Neural progenitor cell (in vitro differentiated cells): ENCODE results near the gene SLFN13. TPM values are rescaled to one million over a fixed set of nuclear protein-coding genes. Genes with fewer than 3 reads are reported as not detected.

Source experiments
- DNase-seq: peaks from one replicate; pipeline ENCODE4 v3.0.0-alpha.2; 2016; ENCODE audit warnings: low spot score
- H2AFZ ChIP-seq: fragments of 200-600 bp; sonication (generic); replicated peaks from 2 replicates; pipeline ENCODE4 v1.6.1; 2016; ENCODE audit warnings: antibody characterized with exemption
- H3F3A ChIP-seq: fragments of 200-600 bp; sonication (generic); 2 replicates; pipeline ENCODE4 v1.6.1; 2016; ENCODE audit warnings: antibody characterized with exemption, low read depth
- H3K27ac ChIP-seq: fragments of 200-600 bp; sonication (generic); 2 replicates; pipeline ENCODE4 v1.5.1; 2016; ENCODE audit warnings: mild to moderate bottlenecking
- H3K27me3 ChIP-seq: fragments of 200-600 bp; sonication (generic); 2 replicates; pipeline ENCODE4 v1.6.1; 2016; ENCODE audit warnings: mild to moderate bottlenecking, moderate library complexity
- H3K36me3 ChIP-seq: fragments of 200-600 bp; sonication (generic); 2 replicates; pipeline ENCODE4 v1.5.1; 2016
- H3K4me1 ChIP-seq: fragments of 200-600 bp; sonication (generic); 2 replicates; pipeline ENCODE4 v1.6.1; 2016; ENCODE audit warnings: mixed run types
- H3K4me2 ChIP-seq: fragments of 200-600 bp; sonication (generic); 2 replicates; pipeline ENCODE4 v1.6.1; 2016
- H3K4me3 ChIP-seq: fragments of 200-600 bp; sonication (generic); 2 replicates; pipeline ENCODE4 v1.5.1; 2016
- H3K79me2 ChIP-seq: fragments of 200-600 bp; sonication (generic); 2 replicates; pipeline ENCODE4 v1.6.1; 2016; ENCODE audit warnings: low read depth
- H3K9ac ChIP-seq: fragments of 200-600 bp; sonication (generic); 2 replicates; pipeline ENCODE4 v1.6.1; 2016
- H3K9me3 ChIP-seq: fragments of 200-600 bp; sonication (generic); 2 replicates; pipeline ENCODE4 v1.5.1; 2016; ENCODE audit warnings: low read depth
- H4K20me1 ChIP-seq: fragments of 200-600 bp; sonication (generic); 2 replicates; pipeline ENCODE4 v1.6.1; 2016; ENCODE audit warnings: low read depth
- H3K27ac Mint-ChIP-seq: 3 replicates; pipeline ENCODE4 v1.8.0; 2021; ENCODE audit warnings: mixed read lengths
- H3K27me3 Mint-ChIP-seq: 2 replicates; pipeline ENCODE4 v1.8.0; 2022; ENCODE audit warnings: low read depth, mild to moderate bottlenecking, inconsistent platforms, moderate library complexity, mixed read lengths; ENCODE audit not compliant: insufficient read depth
- H3K36me3 Mint-ChIP-seq: 3 replicates; pipeline ENCODE4 v1.8.0; 2021; ENCODE audit warnings: mixed read lengths
- H3K4me1 Mint-ChIP-seq: 3 replicates; pipeline ENCODE4 v1.8.0; 2021; ENCODE audit warnings: mixed read lengths
- H3K4me3 Mint-ChIP-seq: 3 replicates; pipeline ENCODE4 v1.8.0; 2021; ENCODE audit warnings: mild to moderate bottlenecking, moderate library complexity, mixed read lengths
- H3K9me3 Mint-ChIP-seq: 3 replicates; pipeline ENCODE4 v1.8.0; 2020; ENCODE audit warnings: mixed read lengths
- EZH2 ChIP-seq: fragments of 200-600 bp; sonication (generic); IDR thresholded peaks from 2 replicates; pipeline ENCODE4 v1.6.1; 2017; ENCODE audit warnings: antibody characterized with exemption, mild to moderate bottlenecking, moderate library complexity
- EZH2phosphoT487 ChIP-seq: fragments of 200-600 bp; sonication (generic); IDR thresholded peaks from 2 replicates; pipeline ENCODE4 v1.6.1; 2017; ENCODE audit warnings: antibody characterized with exemption
- total RNA-seq: library from RNA; depleted of rRNA; stranded (reverse); fragments of >200 nt; gene quantifications from 2 replicates; pipeline ENCODE4 v1.2.3, GENCODE V29; 2015; ENCODE audit warnings: low replicate concordance
- TF ChIP-seq, protein P1 (sequence below): fragments of 200-600 bp; sonication (generic); IDR thresholded peaks from 2 replicates; pipeline ENCODE4 v1.5.1; 2017; ENCODE audit warnings: antibody characterized with exemption, mild to moderate bottlenecking

Gene SLFN13
- total RNA-seq, 1 donor from 2014 or later, result 0.88 TPM

DNA sequence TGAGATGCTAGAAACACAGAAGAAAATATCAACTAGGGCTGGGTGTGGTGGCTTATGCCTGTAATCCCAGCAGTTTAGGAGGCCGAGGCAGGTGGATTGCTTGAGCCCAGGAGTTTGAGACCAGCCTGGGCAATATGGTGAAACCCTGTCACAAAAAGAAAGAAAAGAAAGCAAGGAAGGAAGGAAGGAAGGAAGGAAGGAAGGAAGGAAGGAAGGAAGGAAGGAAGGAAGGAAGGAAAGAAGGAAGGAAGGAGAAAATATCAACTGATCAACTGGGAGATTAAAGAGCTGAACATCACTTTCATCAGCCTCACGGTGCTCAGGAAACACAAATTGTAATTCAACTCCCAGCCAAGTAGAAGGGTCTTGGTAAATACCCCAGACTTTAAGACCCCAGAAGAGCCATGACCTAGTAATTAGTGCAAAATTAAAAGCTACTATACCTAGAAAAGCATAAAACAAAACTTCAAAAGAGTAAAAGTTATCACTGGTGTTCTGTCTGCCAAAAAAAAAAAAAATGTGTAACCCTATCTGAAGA lies 27.8 kb upstream of the SLFN13 start:
- Histone ChIP-seq H3K79me2 (no peaks in the 10 kb centered on the region), H3K4me2 (no peak overlapping the region), H3K4me3 (no peak overlapping the region), H3K36me3 (no peaks in the 10 kb centered on the region), H4K20me1 (no peaks in the 10 kb centered on the region), H2AFZ (no peak overlapping the region), H3F3A (no peaks in the 10 kb centered on the region), H3K4me1 (no peaks in the 10 kb centered on the region), H3K9ac (no peak overlapping the region), H3K27ac (no peak overlapping the region), H3K9me3 (no peaks in the 10 kb centered on the region), H3K27me3 (peaks cover 80% of the 10 kb centered on the region)
- H3K27me3 Mint-ChIP-seq, result peaks cover 21% of the 10 kb centered on the region
- no peak for DNase-seq
- TF ChIP-seq EZH2phosphoT487 (no peak), EZH2 (no peak)
- TF ChIP-seq, protein P1, sequence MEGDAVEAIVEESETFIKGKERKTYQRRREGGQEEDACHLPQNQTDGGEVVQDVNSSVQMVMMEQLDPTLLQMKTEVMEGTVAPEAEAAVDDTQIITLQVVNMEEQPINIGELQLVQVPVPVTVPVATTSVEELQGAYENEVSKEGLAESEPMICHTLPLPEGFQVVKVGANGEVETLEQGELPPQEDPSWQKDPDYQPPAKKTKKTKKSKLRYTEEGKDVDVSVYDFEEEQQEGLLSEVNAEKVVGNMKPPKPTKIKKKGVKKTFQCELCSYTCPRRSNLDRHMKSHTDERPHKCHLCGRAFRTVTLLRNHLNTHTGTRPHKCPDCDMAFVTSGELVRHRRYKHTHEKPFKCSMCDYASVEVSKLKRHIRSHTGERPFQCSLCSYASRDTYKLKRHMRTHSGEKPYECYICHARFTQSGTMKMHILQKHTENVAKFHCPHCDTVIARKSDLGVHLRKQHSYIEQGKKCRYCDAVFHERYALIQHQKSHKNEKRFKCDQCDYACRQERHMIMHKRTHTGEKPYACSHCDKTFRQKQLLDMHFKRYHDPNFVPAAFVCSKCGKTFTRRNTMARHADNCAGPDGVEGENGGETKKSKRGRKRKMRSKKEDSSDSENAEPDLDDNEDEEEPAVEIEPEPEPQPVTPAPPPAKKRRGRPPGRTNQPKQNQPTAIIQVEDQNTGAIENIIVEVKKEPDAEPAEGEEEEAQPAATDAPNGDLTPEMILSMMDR, result no peak
- no peak overlapping the region for H3K27ac Mint-ChIP-seq
- peaks cover 2% of the 10 kb centered on the region for H3K9me3 Mint-ChIP-seq
- H3K36me3 Mint-ChIP-seq, result no peaks in the 10 kb centered on the region
- no peaks in the 10 kb centered on the region for H3K4me1 Mint-ChIP-seq
- no peak overlapping the region for H3K4me3 Mint-ChIP-seq

DNA sequence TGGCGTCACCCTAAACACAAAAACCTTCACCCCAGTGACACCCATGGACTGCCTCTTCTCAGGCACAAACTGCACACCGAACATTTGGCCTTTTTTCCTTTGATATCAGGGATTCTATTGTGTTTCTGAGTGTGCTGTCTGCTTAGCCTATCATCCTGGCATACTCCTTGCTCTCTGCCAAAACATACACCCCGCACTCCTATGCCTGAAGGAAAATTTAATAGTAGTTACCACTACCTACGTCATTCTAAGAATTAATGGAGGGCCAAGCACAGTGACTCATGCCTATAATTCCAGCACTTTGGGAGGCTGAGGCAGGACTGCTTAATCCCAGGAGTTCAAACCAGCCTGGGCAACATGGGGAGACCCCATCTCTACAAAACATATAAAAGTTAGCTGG lies 19.9 kb upstream of the SLFN13 start:
- no peak overlapping the region for H3K9ac ChIP-seq
- H2AFZ ChIP-seq, result no peak overlapping the region
- H3K79me2 ChIP-seq, result no peaks in the 10 kb centered on the region
- peaks cover 2% of the 10 kb centered on the region for H3K9me3 Mint-ChIP-seq
- no peak overlapping the region for H3K4me2 ChIP-seq
- H3K27ac Mint-ChIP-seq, result no peak overlapping the region
- H3K4me1 Mint-ChIP-seq, result no peaks in the 10 kb centered on the region
- no peak overlapping the region for H3K4me3 Mint-ChIP-seq
- no peak overlapping the region for H3K4me3 ChIP-seq
- H4K20me1 ChIP-seq, result no peaks in the 10 kb centered on the region
- peaks cover 15% of the 10 kb centered on the region for H3K27me3 Mint-ChIP-seq
- no peaks in the 10 kb centered on the region for H3K9me3 ChIP-seq
- H3F3A ChIP-seq, result no peaks in the 10 kb centered on the region
- DNase-seq, result no peak
- peaks cover 32% of the 10 kb centered on the region for H3K27me3 ChIP-seq
- no peaks in the 10 kb centered on the region for H3K36me3 ChIP-seq
- no peaks in the 10 kb centered on the region for H3K36me3 Mint-ChIP-seq
- H3K27ac ChIP-seq, result no peak overlapping the region
- no peaks in the 10 kb centered on the region for H3K4me1 ChIP-seq
- TF ChIP-seq, protein P1, result no peak
- TF ChIP-seq EZH2phosphoT487 (no peak), EZH2 (no peak)

DNA sequence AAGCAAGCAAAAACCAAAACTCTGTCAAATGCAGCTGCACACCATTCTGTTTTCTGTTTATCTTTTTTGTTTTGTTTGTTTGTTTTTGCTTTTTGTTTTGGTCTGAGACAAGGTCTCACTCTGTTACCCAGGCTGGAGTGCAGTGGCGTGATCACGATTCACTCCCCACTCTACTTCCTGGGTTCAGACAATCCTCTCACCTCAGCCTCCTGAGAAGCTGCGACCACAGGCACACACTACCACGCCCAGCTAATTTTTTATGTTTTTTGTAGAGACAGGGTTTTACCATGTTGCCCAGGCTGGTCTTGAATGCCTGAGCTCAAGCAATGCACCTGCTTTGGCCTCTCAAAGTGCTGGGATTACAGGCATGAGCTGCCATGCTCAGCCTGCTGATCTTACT lies 19.3 kb upstream of the SLFN13 start:
- TF ChIP-seq EZH2phosphoT487 (no peak), EZH2 (no peak)
- TF ChIP-seq, protein P1, result no peak
- Histone ChIP-seq H3K27me3 (peaks cover 38% of the 10 kb centered on the region), H4K20me1 (no peaks in the 10 kb centered on the region), H3K4me3 (no peak overlapping the region), H3K9me3 (no peaks in the 10 kb centered on the region), H3K9ac (no peak overlapping the region), H3K27ac (no peak overlapping the region), H2AFZ (no peak overlapping the region), H3K4me2 (no peak overlapping the region), H3K36me3 (no peaks in the 10 kb centered on the region), H3K4me1 (no peaks in the 10 kb centered on the region), H3K79me2 (no peaks in the 10 kb centered on the region), H3F3A (no peaks in the 10 kb centered on the region)
- Mint-ChIP-seq H3K9me3 (peaks cover 2% of the 10 kb centered on the region), H3K27me3 (peaks cover 10% of the 10 kb centered on the region), H3K27ac (no peak overlapping the region), H3K4me3 (no peak overlapping the region), H3K36me3 (no peaks in the 10 kb centered on the region), H3K4me1 (no peaks in the 10 kb centered on the region)
- DNase-seq, result no peak
